DOHH2 (cell line): ENCODE results near the gene SLC8A1.

Experiments
- EZH2phosphoT487 ChIP-seq: fragments of 200-600 bp; sonication (generic); IDR thresholded peaks from 2 replicates; pipeline ENCODE4 v1.6.1; 2017; ENCODE audit warnings: borderline replicate concordance, mild to moderate bottlenecking, antibody characterized with exemption, low read length, moderate library complexity, mixed read lengths
- TF ChIP-seq, protein P1 (sequence below): fragments of 200-600 bp; sonication (generic); IDR thresholded peaks from one replicate; pipeline ENCODE4 v1.5.1; 2014; ENCODE audit warnings: antibody characterized with exemption, mild to moderate bottlenecking, low read depth, low read length; ENCODE audit not compliant: poor library complexity, severe bottlenecking

DNA sequence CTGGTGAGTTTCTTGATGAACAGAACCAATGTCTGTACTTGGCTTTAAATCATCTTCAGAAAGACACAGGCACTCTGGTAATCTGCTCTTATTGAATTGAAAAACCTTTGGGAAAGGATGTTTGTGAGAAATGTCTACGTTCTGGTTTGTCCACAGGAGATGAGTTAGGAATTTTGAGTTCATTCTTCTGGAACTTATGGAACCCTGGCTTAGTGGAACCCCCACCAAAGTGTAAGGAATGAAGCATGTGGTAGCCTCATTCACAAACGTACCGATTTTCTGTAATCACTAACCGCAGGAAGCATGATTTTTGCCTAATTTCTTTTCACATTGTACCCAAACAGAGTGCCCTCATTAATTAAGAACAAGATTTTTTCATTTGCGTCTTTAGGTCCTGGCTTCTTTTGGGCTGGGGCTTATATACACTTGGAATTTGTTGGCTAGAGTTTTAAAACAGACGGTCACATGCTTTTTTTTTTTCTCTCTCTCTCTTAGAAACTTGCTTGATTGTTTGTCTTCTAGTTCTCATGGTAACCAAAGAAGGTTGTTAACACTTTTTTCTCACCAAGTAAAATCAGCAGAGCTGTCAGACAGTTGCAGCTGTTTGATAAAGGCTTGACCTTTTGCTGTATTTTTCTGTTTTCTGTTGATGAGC lies 358.7 kb downstream of the SLC8A1 start:
- TF ChIP-seq, protein P1, sequence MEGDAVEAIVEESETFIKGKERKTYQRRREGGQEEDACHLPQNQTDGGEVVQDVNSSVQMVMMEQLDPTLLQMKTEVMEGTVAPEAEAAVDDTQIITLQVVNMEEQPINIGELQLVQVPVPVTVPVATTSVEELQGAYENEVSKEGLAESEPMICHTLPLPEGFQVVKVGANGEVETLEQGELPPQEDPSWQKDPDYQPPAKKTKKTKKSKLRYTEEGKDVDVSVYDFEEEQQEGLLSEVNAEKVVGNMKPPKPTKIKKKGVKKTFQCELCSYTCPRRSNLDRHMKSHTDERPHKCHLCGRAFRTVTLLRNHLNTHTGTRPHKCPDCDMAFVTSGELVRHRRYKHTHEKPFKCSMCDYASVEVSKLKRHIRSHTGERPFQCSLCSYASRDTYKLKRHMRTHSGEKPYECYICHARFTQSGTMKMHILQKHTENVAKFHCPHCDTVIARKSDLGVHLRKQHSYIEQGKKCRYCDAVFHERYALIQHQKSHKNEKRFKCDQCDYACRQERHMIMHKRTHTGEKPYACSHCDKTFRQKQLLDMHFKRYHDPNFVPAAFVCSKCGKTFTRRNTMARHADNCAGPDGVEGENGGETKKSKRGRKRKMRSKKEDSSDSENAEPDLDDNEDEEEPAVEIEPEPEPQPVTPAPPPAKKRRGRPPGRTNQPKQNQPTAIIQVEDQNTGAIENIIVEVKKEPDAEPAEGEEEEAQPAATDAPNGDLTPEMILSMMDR: no peak
- TF ChIP-seq EZH2phosphoT487: no peak
